ENCODE data around the gene HBG1. TPM values are rescaled to one million over a fixed set of nuclear protein-coding genes. Genes with fewer than 3 reads are reported as not detected.

HBG1 gene
- total RNA-seq, 3 donors from 2014 or later: 1.0 to 2.4 (median 1.5) TPM

GRCh38 chr11:5232821-5233220 is 16.8 kb downstream of the HBG1 start:
- H3K27me3 Mint-ChIP-seq (ENCODE audit: low read depth): peaks cover 2% of the 10 kb centered on the region
- DNase-seq: no peak

GRCh38 chr11:5232176-5232575 is 17.5 kb downstream of the HBG1 start:
- H3K4me1 Mint-ChIP-seq (ENCODE audit: low read depth): no peaks in the 10 kb centered on the region
- no peaks in the 10 kb centered on the region for H3K9me3 Mint-ChIP-seq
- H3K4me3 Mint-ChIP-seq: no peak overlapping the region
- ATAC-seq (no peak), DNase-seq (no peak)
- no peaks in the 10 kb centered on the region for H3K27me3 Mint-ChIP-seq (ENCODE audit: low read depth)
- H3K36me3 Mint-ChIP-seq (ENCODE audit: insufficient read depth): no peaks in the 10 kb centered on the region

More at GRCh38 chr11:5232821-5233220, 16.8 kb downstream of the HBG1 start:
- no peak for ATAC-seq
- Mint-ChIP-seq H3K4me3 (no peak overlapping the region), H3K36me3 (ENCODE audit: insufficient read depth) (no peaks in the 10 kb centered on the region), H3K4me1 (ENCODE audit: low read depth) (no peaks in the 10 kb centered on the region), H3K9me3 (no peaks in the 10 kb centered on the region)

- Mint-ChIP-seq H3K9me3 (no peaks in the 10 kb centered on the region), H3K4me3 (no peak overlapping the region), H3K4me1 (ENCODE audit: low read depth) (no peaks in the 10 kb centered on the region), H3K36me3 (ENCODE audit: insufficient read depth) (no peaks in the 10 kb centered on the region), H3K27me3 (ENCODE audit: low read depth) (no peaks in the 10 kb centered on the region)
- ATAC-seq (no peak), DNase-seq (no peak)
These were observed 18.5 kb downstream of the HBG1 start for GRCh38 chr11:5231111-5231510.

- no peaks in the 10 kb centered on the region for H3K4me1 Mint-ChIP-seq (ENCODE audit: low read depth)
- H3K36me3 Mint-ChIP-seq (ENCODE audit: insufficient read depth): no peaks in the 10 kb centered on the region
- no peak for DNase-seq
- no peaks in the 10 kb centered on the region for H3K27me3 Mint-ChIP-seq (ENCODE audit: low read depth)
- no peak overlapping the region for H3K4me3 Mint-ChIP-seq
- no peak for ATAC-seq
- H3K9me3 Mint-ChIP-seq: no peaks in the 10 kb centered on the region
These were observed 19.4 kb downstream of the HBG1 start for GRCh38 chr11:5230266-5230665.

GRCh38 chr11:5229796-5230195 is 19.9 kb downstream of the HBG1 start:
- no peaks in the 10 kb centered on the region for H3K9me3 Mint-ChIP-seq
- H3K4me3 Mint-ChIP-seq: no peak overlapping the region
- H3K4me1 Mint-ChIP-seq (ENCODE audit: low read depth): no peaks in the 10 kb centered on the region
- no peak for DNase-seq
- H3K27me3 Mint-ChIP-seq (ENCODE audit: low read depth): no peaks in the 10 kb centered on the region
- ATAC-seq: no peak
- no peaks in the 10 kb centered on the region for H3K36me3 Mint-ChIP-seq (ENCODE audit: insufficient read depth)

- no peaks in the 10 kb centered on the region for H3K9me3 Mint-ChIP-seq
- ATAC-seq: no peak
- no peak overlapping the region for H3K4me3 Mint-ChIP-seq
These were observed 20.3 kb downstream of the HBG1 start for GRCh38 chr11:5229356-5229755.

GRCh38 chr11:5228124-5228523 is 21.5 kb downstream of the HBG1 start:
- DNase-seq (no peak), ATAC-seq (no peak)
- Mint-ChIP-seq H3K36me3 (ENCODE audit: insufficient read depth) (no peaks in the 10 kb centered on the region), H3K27me3 (ENCODE audit: low read depth) (no peaks in the 10 kb centered on the region), H3K4me3 (no peak overlapping the region), H3K9me3 (no peaks in the 10 kb centered on the region), H3K4me1 (ENCODE audit: low read depth) (no peaks in the 10 kb centered on the region)

More at GRCh38 chr11:5229356-5229755, 20.3 kb downstream of the HBG1 start:
- Mint-ChIP-seq H3K36me3 (ENCODE audit: insufficient read depth) (no peaks in the 10 kb centered on the region), H3K27me3 (ENCODE audit: low read depth) (no peaks in the 10 kb centered on the region), H3K4me1 (ENCODE audit: low read depth) (no peaks in the 10 kb centered on the region)
- DNase-seq: no peak

GRCh38 chr11:5227681-5228080 is 22.0 kb downstream of the HBG1 start:
- DNase-seq (no peak), ATAC-seq (no peak)
- Mint-ChIP-seq H3K4me3 (no peak overlapping the region), H3K36me3 (ENCODE audit: insufficient read depth) (no peaks in the 10 kb centered on the region), H3K9me3 (no peaks in the 10 kb centered on the region), H3K27me3 (ENCODE audit: low read depth) (no peaks in the 10 kb centered on the region), H3K4me1 (ENCODE audit: low read depth) (no peaks in the 10 kb centered on the region)

- no peak for DNase-seq
- H3K4me1 Mint-ChIP-seq (ENCODE audit: low read depth): no peaks in the 10 kb centered on the region
- H3K9me3 Mint-ChIP-seq: no peaks in the 10 kb centered on the region
- no peaks in the 10 kb centered on the region for H3K27me3 Mint-ChIP-seq (ENCODE audit: low read depth)
- ATAC-seq: no peak
- H3K36me3 Mint-ChIP-seq (ENCODE audit: insufficient read depth): no peaks in the 10 kb centered on the region
- H3K4me3 Mint-ChIP-seq: no peak within 1 kb of the TSS
These were observed 22.8 kb downstream of the HBG1 start, which contains the start of gene HBB for GRCh38 chr11:5226732-5227310. TSS of gene HBB (minus strand) at chr11:5227071. CDS start at chr11:5227021, 50 bp downstream.

- no peaks in the 10 kb centered on the region for H3K4me1 Mint-ChIP-seq (ENCODE audit: low read depth)
- H3K36me3 Mint-ChIP-seq (ENCODE audit: insufficient read depth): no peaks in the 10 kb centered on the region
- H3K9me3 Mint-ChIP-seq: no peaks in the 10 kb centered on the region
- no peak overlapping the region for H3K4me3 Mint-ChIP-seq
- DNase-seq (no peak), ATAC-seq (no peak)
- no peaks in the 10 kb centered on the region for H3K27me3 Mint-ChIP-seq (ENCODE audit: low read depth)
These were observed 24.2 kb downstream of the HBG1 start for GRCh38 chr11:5225480-5225871.

GRCh38 chr11:5224538-5225479 is 24.8 kb downstream of the HBG1 start:
- Mint-ChIP-seq H3K9me3 (no peaks in the 10 kb centered on the region), H3K4me3 (no peak overlapping the region), H3K27me3 (ENCODE audit: low read depth) (no peaks in the 10 kb centered on the region), H3K36me3 (ENCODE audit: insufficient read depth) (no peaks in the 10 kb centered on the region), H3K4me1 (ENCODE audit: low read depth) (no peaks in the 10 kb centered on the region)
- ATAC-seq: no peak
- DNase-seq: no peak

- no peak overlapping the region for H3K4me3 Mint-ChIP-seq
- no peaks in the 10 kb centered on the region for H3K36me3 Mint-ChIP-seq (ENCODE audit: insufficient read depth)
- H3K4me1 Mint-ChIP-seq (ENCODE audit: low read depth): no peaks in the 10 kb centered on the region
- no peaks in the 10 kb centered on the region for H3K27me3 Mint-ChIP-seq (ENCODE audit: low read depth)
- ATAC-seq (no peak), DNase-seq (no peak)
- peaks cover 4% of the 10 kb centered on the region for H3K9me3 Mint-ChIP-seq
These were observed 26.0 kb downstream of the HBG1 start for GRCh38 chr11:5223686-5224085.

- Mint-ChIP-seq H3K4me1 (ENCODE audit: low read depth) (no peaks in the 10 kb centered on the region), H3K27me3 (ENCODE audit: low read depth) (no peaks in the 10 kb centered on the region), H3K4me3 (no peak overlapping the region), H3K36me3 (ENCODE audit: insufficient read depth) (no peaks in the 10 kb centered on the region), H3K9me3 (peaks cover 5% of the 10 kb centered on the region)
- ATAC-seq (no peak), DNase-seq (no peak)
These were observed 26.5 kb downstream of the HBG1 start for GRCh38 chr11:5223146-5223545.

GRCh38 chr11:5210376-5210885 is 39.2 kb downstream of the HBG1 start:
- no peaks in the 10 kb centered on the region for H3K9me3 Mint-ChIP-seq
- no peaks in the 10 kb centered on the region for H3K4me1 Mint-ChIP-seq (ENCODE audit: low read depth)
- no peaks in the 10 kb centered on the region for H3K36me3 Mint-ChIP-seq (ENCODE audit: insufficient read depth)
- ATAC-seq (no peak), DNase-seq (no peak)
- H3K27me3 Mint-ChIP-seq (ENCODE audit: low read depth): no peaks in the 10 kb centered on the region
- no peak overlapping the region for H3K4me3 Mint-ChIP-seq

- peaks cover 2% of the 10 kb centered on the region for H3K27me3 Mint-ChIP-seq (ENCODE audit: low read depth)
- ATAC-seq: no peak
- H3K4me1 Mint-ChIP-seq (ENCODE audit: low read depth): no peaks in the 10 kb centered on the region
These were observed 44.9 kb downstream of the HBG1 start for GRCh38 chr11:5204787-5205186.

More at GRCh38 chr11:5204787-5205186, 44.9 kb downstream of the HBG1 start:
- H3K4me3 Mint-ChIP-seq: no peak overlapping the region
- H3K36me3 Mint-ChIP-seq (ENCODE audit: insufficient read depth): no peaks in the 10 kb centered on the region
- no peaks in the 10 kb centered on the region for H3K9me3 Mint-ChIP-seq
- DNase-seq: no peak

Measured in activated T-cell treated with anti-CD3 and anti-CD28 coated beads, Interleukin-2, amount 50 U/mL, for 4 hours (primary cell).